H1 (cell line): ENCODE data around the gene SWT1. TPM values are rescaled to one million over a fixed set of nuclear protein-coding genes. Genes with fewer than 3 reads are reported as not detected.
"Not testable (repeated sequence)": the region's sequence is repeated elsewhere in the genome, so short reads cannot be mapped to it uniquely, and the experiment has no call there.

Experiments used
- CTCF ChIA-PET: fragments of 300-600 bp; sonication (Branson Sonifier 250); formaldehyde crosslinking; loops from one replicate; lab custom pipeline; 2021; ENCODE audit not compliant: partially characterized antibody; lab: Charles Lee
- POLR2A ChIA-PET: fragments of 300-600 bp; sonication (Branson Sonifier 250); formaldehyde crosslinking; loops from one replicate; lab custom pipeline; 2021; ENCODE audit warnings: inconsistent platforms; ENCODE audit not compliant: partially characterized antibody; lab: Charles Lee
- DNase-seq, 2 experiments: peaks; one replicate each; pipeline versions ENCODE4 v3.0.0 to v3.0.0-alpha.2; 2010 to 2022; ENCODE audit warnings: low spot score in 2 of 2, low read depth in 1 of 2, mixed read lengths in 1 of 2
- FAIRE-seq: peaks from 2 replicates; lab custom pipeline; 2011; peaks lifted over from hg19 to GRCh38; lab: Jason Lieb, UNC
- H2AFZ ChIP-seq: 2 replicates; pipeline ENCODE4 v1.8.1; 2012; ENCODE audit warnings: low read length, inconsistent platforms
- H2AK5ac ChIP-seq: 2 replicates; pipeline ENCODE4 v1.6.1; 2013; ENCODE audit warnings: low read depth, low read length
- H2BK120ac ChIP-seq: replicated peaks from 2 replicates; pipeline ENCODE3; 2013; ENCODE audit warnings: low read depth, low read length, inconsistent platforms
- H2BK12ac ChIP-seq: 2 replicates; pipeline ENCODE4 v1.6.1; 2013; ENCODE audit warnings: low read depth, low read length
- H2BK15ac ChIP-seq: 2 replicates; pipeline ENCODE4 v1.6.1; 2013; ENCODE audit warnings: low read length
- H2BK20ac ChIP-seq: 2 replicates; pipeline ENCODE4 v1.6.1; 2013; ENCODE audit warnings: low read length
- H2BK5ac ChIP-seq: 2 replicates; pipeline ENCODE4 v1.6.1; 2013; ENCODE audit warnings: low read depth, low read length
- H3K14ac ChIP-seq: 2 replicates; pipeline ENCODE4 v1.6.1; 2013; ENCODE audit warnings: inconsistent platforms; ENCODE audit not compliant: insufficient read length
- H3K18ac ChIP-seq: 2 replicates; pipeline ENCODE4 v1.6.1; 2013; ENCODE audit warnings: low read length; ENCODE audit errors: extremely low read depth
- H3K23ac ChIP-seq: 2 replicates; pipeline ENCODE4 v1.6.1; 2013; ENCODE audit warnings: inconsistent platforms; ENCODE audit not compliant: insufficient read length
- H3K23me2 ChIP-seq: 2 replicates; pipeline ENCODE4 v1.6.1; 2013; ENCODE audit warnings: low read depth, low read length
- H3K27ac ChIP-seq: 2 replicates; pipeline ENCODE4 v1.6.1; 2011; ENCODE audit warnings: low read depth, low read length, inconsistent platforms
- H3K27me3 ChIP-seq, 4 experiments: replicated peaks in 1 of 4; 1 replicate in 1 of 4; 2 replicates in 3 of 4; pipeline versions ENCODE4 v1.6.1 to v1.8.1; 2011 to 2013; ENCODE audit warnings: low read length in 3 of 4, mild to moderate bottlenecking in 3 of 4, inconsistent platforms in 2 of 4, mixed read lengths in 2 of 4, moderate library complexity in 1 of 4; ENCODE audit not compliant: control insufficient read depth in 3 of 4, insufficient read depth in 3 of 4; ENCODE audit errors: extremely low read depth in 1 of 4
- H3K36me3 ChIP-seq, 4 experiments: 2 replicates each; pipeline versions ENCODE4 v1.6.1 to v1.8.1; 2011 to 2013; ENCODE audit warnings: mild to moderate bottlenecking in 4 of 4, low read length in 3 of 4, moderate library complexity in 2 of 4, control low read depth in 1 of 4, inconsistent platforms in 1 of 4; ENCODE audit not compliant: insufficient read depth in 4 of 4, control insufficient read depth in 2 of 4
- H3K4ac ChIP-seq: replicated peaks from 2 replicates; pipeline ENCODE3; 2013; ENCODE audit warnings: low read length, low read depth, mixed read lengths, inconsistent platforms; ENCODE audit not compliant: insufficient read length
- H3K4me1 ChIP-seq, 4 experiments: replicated peaks in 1 of 4; 1 replicate in 1 of 4; 2 replicates in 3 of 4; pipeline versions ENCODE4 v1.6.1 to v1.8.1; 2011 to 2013; ENCODE audit warnings: low read length in 3 of 4, inconsistent platforms in 2 of 4, mixed read lengths in 1 of 4; ENCODE audit not compliant: insufficient read depth in 4 of 4, control insufficient read depth in 3 of 4
- H3K4me2 ChIP-seq, 2 experiments: 2 replicates each; pipeline versions ENCODE4 v1.6.1 to v1.8.1; 2011 to 2013; ENCODE audit warnings: low read depth in 2 of 2, low read length in 2 of 2, control low read depth in 1 of 2, inconsistent platforms in 1 of 2, mild to moderate bottlenecking in 1 of 2; ENCODE audit not compliant: insufficient read depth in 1 of 2
- H3K4me3 ChIP-seq, 4 experiments: fragments of 200-600, 300-600 bp in 1 of 4; sonication (generic), shearing (Covaris generic), sonication (Bioruptor Twin) in 1 of 4; 2 replicates each; pipeline versions ENCODE4 v1.5.1 to v1.8.1; 2011 to 2016; ENCODE audit warnings: low read length in 4 of 4, low read depth in 3 of 4, control low read depth in 2 of 4, inconsistent platforms in 2 of 4, mild to moderate bottlenecking in 2 of 4, mixed read lengths in 1 of 4, moderate library complexity in 1 of 4; ENCODE audit not compliant: insufficient read depth in 2 of 4; ENCODE audit errors: extremely low read depth in 1 of 4
- H3K56ac ChIP-seq: replicated peaks from 2 replicates; pipeline ENCODE3; 2013; ENCODE audit warnings: low read depth, mild to moderate bottlenecking, mixed read lengths, low read length, inconsistent platforms; ENCODE audit not compliant: insufficient read length
- H3K79me1 ChIP-seq: 2 replicates; pipeline ENCODE4 v1.6.1; 2013; ENCODE audit warnings: low read depth, low read length, control low read depth
- H3K79me2 ChIP-seq, 2 experiments: 2 replicates each; pipeline versions ENCODE4 v1.6.1 to v1.8.1; 2012 to 2013; ENCODE audit warnings: low read length in 2 of 2, mild to moderate bottlenecking in 2 of 2, inconsistent platforms in 1 of 2; ENCODE audit not compliant: insufficient read depth in 2 of 2, control insufficient read depth in 1 of 2
- H3K9ac ChIP-seq, 4 experiments: replicated peaks in 1 of 4; 1 replicate in 1 of 4; 2 replicates in 3 of 4; pipeline versions ENCODE4 v1.6.1 to v1.8.1; 2011 to 2013; ENCODE audit warnings: low read depth in 3 of 4, low read length in 3 of 4, control low read depth in 2 of 4, mild to moderate bottlenecking in 2 of 4, moderate library complexity in 2 of 4, inconsistent platforms in 1 of 4; ENCODE audit errors: extremely low read depth in 1 of 4
- H3K9me3 ChIP-seq, 2 experiments: 2 replicates each; pipeline versions ENCODE4 v1.6.1 to v1.8.1; 2012 to 2013; ENCODE audit warnings: mild to moderate bottlenecking in 2 of 2, moderate library complexity in 2 of 2, control low read depth in 1 of 2, inconsistent platforms in 1 of 2, low read depth in 1 of 2, low read length in 1 of 2, mixed read lengths in 1 of 2; ENCODE audit not compliant: insufficient read depth in 2 of 2
- H4K20me1 ChIP-seq, 2 experiments: replicated peaks in 1 of 2; 2 replicates each; pipeline versions ENCODE3 to v1.8.1; 2011 to 2013; ENCODE audit warnings: inconsistent platforms in 2 of 2, low read length in 2 of 2, mild to moderate bottlenecking in 1 of 2; ENCODE audit not compliant: insufficient read depth in 2 of 2, control insufficient read depth in 1 of 2
- H4K5ac ChIP-seq: 2 replicates; pipeline ENCODE4 v1.6.1; 2013; ENCODE audit warnings: low read length, low read depth, mixed read lengths, inconsistent platforms; ENCODE audit not compliant: insufficient read length
- H4K8ac ChIP-seq: 2 replicates; pipeline ENCODE4 v1.8.0; 2013; ENCODE audit warnings: mild to moderate bottlenecking, moderate library complexity, low read length, inconsistent platforms; ENCODE audit not compliant: insufficient read depth; ENCODE audit errors: extremely low read depth
- H4K91ac ChIP-seq: replicated peaks from 2 replicates; pipeline ENCODE3; 2013; ENCODE audit warnings: low read length, mixed read lengths, inconsistent platforms; ENCODE audit not compliant: insufficient read length
- WGBS, 2 experiments: shearing (Covaris generic) in 1 of 2; methylation state at CpG; one replicate each; pipeline versions ENCODE4 v1.1.6 to v1.1.7; 2013 to 2015; ENCODE audit warnings: low lambda C conversion rate in 2 of 2, mixed read lengths in 2 of 2, inconsistent platforms in 1 of 2, low coverage in 1 of 2, missing lambda C conversion rate in 1 of 2; ENCODE audit not compliant: insufficient replicate concordance in 2 of 2, insufficient coverage in 1 of 2, insufficient read length in 1 of 2; ENCODE audit errors: extremely low coverage in 1 of 2, missing lambda C conversion rate in 1 of 2; 5-methylcytosine and 5-hydroxymethylcytosine counted together
- polyA plus RNA-seq, 7 experiments: library from polyadenylated mRNA; depleted of rRNA in 3 of 7; stranded (reverse) in 5 of 7; unstranded in 2 of 7; fragments of >200 nt in 5 of 7; fragments of 200-250 nt in 2 of 7; gene quantifications; 1 replicate in 5 of 7; 2 replicates in 1 of 7; 4 replicates in 1 of 7; pipeline versions ENCODE4 v1.2.1 to v1.2.3, GENCODE V29; 2011 to 2013; ENCODE audit warnings: missing spikeins in 2 of 7, mixed read lengths in 2 of 7
- total RNA-seq: library from RNA; stranded (reverse); fragmentation: NEBNext Ultra II Directional; extraction: Animal tissue kit (Norgen Biotek cat#: 25700); gene quantifications from 2 replicates; pipeline ENCODE4 v1.2.1, GENCODE V29; 2021

Gene SWT1
- total and polyA plus RNA-seq, 2 of the 8 experiments (the other 6 are each of a cell fraction or from before 2014, with no cell fraction given) = 1.4 to 6.2 TPM

DNA sequence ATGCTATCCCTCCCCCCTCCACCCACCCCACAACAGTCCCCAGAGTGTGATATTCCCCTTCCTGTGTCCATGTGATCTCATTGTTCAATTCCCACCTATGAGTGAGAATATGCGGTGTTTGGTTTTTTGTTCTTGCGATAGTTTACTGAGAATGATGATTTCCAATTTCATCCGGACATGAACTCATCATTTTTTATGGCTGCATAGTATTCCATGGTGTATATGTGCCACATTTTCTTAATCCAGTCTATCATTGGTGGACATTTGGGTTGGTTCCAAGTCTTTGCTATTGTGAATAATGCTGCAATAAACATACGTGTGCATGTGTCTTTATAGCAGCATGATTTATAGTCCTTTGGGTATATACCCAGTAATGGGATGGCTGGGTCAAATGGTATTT lies 95.0 kb downstream of the SWT1 start:
- DNase-seq, H3K9me3 ChIP-seq, H3K56ac ChIP-seq, H2AK5ac ChIP-seq, H4K5ac ChIP-seq, H2BK15ac ChIP-seq, H3K9ac ChIP-seq, H4K8ac ChIP-seq, H3K79me2 ChIP-seq, H3K23me2 ChIP-seq, H3K14ac ChIP-seq, CTCF ChIA-PET, H3K4me3 ChIP-seq, H3K4ac ChIP-seq, POLR2A ChIA-PET, H3K27me3 ChIP-seq, H2BK12ac ChIP-seq, H2BK20ac ChIP-seq, H3K4me2 ChIP-seq, H3K23ac ChIP-seq, H3K79me1 ChIP-seq, H3K4me1 ChIP-seq, H3K18ac ChIP-seq, H3K27ac ChIP-seq, H3K36me3 ChIP-seq, H2AFZ ChIP-seq, H2BK120ac ChIP-seq, H4K20me1 ChIP-seq, FAIRE-seq, H2BK5ac ChIP-seq, H4K91ac ChIP-seq: not testable (repeated sequence)
- no CpG with 5 or more reads among the region's 4 CpGs for WGBS, 2 experiments

DNA sequence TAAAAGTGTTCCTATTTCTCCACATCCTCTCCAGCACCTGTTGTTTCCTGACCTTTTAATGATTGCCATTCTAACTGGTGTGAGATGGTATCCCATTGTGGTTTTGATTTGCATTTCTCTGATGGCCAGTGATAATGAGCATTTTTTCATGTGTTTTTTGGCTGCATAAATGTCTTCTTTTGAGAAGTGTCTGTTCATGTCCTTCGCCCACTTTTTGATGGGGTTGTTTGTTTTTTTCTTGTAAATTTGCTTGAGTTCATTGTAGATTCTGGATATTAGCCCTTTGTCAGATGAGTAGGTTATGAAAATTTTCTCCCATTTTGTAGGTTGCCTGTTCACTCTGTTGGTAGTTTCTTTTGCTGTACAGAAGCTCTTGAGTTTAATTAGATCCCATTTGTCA lies 95.4 kb downstream of the SWT1 start:
- H3K23me2 ChIP-seq, H4K5ac ChIP-seq, POLR2A ChIA-PET, H4K20me1 ChIP-seq, H3K4me2 ChIP-seq, H3K27me3 ChIP-seq, H4K8ac ChIP-seq, H3K79me1 ChIP-seq, H3K4me3 ChIP-seq, FAIRE-seq, H2BK20ac ChIP-seq, H2BK5ac ChIP-seq, CTCF ChIA-PET, H3K27ac ChIP-seq, H3K4ac ChIP-seq, H2BK12ac ChIP-seq, H4K91ac ChIP-seq, H3K36me3 ChIP-seq, DNase-seq, H3K79me2 ChIP-seq, H2AFZ ChIP-seq, H2AK5ac ChIP-seq, H3K56ac ChIP-seq, H3K23ac ChIP-seq, H3K14ac ChIP-seq, H3K18ac ChIP-seq, H3K4me1 ChIP-seq, H2BK120ac ChIP-seq, H3K9me3 ChIP-seq, H2BK15ac ChIP-seq, H3K9ac ChIP-seq: not testable (repeated sequence)
- WGBS, 2 experiments = no CpG with 5 or more reads among the region's 1 CpG
